Hematopoietic multipotent progenitor cell treated with erythropoietin and hydrocortisone succinate and interleukin-3 and kit ligand, for 8 days (in vitro differentiated cells): ENCODE data around the gene PHF14.

Experiments used
- DNase-seq: peaks from one replicate; pipeline ENCODE4 v3.0.0-alpha.2; 2015

PHF14 gene

DNA sequence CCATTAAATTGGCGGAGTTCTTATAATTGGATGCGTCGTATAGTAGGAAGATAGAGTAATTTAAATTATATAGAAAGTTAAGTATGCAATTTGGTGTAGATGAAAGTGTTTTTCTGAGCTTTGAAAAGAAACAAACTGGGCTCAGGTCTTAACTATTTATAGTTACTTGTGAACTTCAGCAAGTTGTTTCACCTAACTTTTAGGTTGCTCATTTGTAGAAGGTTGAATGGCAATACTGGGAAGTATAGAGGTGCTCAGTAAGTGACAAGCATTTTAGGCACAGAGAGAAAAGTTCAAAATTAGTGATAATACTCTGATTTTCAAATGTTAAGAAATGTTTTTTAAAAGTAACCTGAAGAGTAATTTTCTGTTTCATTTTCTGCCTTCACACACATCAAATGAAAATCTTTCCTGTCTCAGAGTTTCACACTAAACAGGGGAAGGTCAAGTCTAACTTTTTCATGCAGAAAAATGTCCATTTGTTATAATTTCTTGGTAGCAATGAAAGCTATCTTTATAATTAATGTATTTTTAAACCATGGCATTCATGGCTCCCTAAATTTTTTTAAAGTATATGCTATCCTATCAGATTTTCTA, 146.5 kb downstream of the PHF14 start:
- no peak for DNase-seq

DNA sequence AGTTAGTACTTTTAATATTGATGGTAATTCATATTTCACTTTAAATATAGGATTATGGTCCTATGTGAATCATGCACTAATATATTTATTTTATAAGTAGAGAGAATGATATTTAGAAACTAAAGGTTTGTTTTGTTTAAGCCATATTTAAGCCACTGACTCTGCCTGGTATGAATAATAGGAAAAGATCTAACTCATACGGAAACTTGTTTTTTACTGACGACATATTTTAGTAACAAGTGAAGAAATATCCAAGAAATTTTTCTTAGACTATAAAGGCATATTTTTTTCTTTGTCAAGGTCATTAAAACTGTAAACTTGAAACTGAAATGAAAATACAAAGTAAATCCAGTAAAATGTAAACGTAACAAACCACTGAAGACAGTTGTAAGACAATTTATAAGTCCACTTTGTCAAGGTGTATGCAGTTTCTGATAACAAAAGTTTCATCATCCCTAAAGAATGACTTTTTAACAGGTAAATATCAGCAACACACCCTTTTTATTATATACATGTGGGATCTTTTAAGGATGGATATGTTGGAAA, 147.1 kb downstream of the PHF14 start:
- no peak for DNase-seq

DNA sequence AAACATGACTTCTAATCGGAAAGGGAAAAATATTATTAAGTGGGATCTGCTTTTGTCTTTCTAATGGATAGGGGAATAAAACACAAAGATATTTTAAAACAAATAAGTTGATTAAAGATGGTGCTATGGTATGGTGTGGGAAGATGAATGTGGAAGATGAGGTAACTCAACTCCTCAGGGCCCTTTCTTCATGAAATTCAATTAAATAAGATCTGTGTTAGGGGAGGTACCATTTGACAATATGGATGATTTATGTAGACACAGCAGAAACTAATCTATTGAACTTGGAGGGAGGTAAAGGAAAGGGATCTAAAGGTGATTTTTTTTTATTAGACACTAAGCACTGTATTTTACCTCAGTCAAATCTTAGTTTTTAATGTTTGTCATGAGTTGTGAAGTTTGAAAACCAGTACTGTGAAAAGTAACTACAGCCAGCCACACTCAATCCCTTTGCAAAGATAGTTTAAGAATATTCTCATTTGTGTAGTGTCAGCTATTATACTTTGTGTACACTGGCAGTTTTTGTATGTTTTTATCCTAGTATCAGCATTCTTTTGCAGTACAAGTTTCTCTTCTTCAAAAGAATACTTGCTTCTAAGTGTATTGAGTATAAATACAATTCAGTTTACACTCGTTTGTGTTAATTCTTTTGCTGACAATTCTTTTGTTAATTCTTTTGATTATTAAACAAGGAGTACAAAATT, 151.3 kb downstream of the PHF14 start:
- no peak for DNase-seq

DNA sequence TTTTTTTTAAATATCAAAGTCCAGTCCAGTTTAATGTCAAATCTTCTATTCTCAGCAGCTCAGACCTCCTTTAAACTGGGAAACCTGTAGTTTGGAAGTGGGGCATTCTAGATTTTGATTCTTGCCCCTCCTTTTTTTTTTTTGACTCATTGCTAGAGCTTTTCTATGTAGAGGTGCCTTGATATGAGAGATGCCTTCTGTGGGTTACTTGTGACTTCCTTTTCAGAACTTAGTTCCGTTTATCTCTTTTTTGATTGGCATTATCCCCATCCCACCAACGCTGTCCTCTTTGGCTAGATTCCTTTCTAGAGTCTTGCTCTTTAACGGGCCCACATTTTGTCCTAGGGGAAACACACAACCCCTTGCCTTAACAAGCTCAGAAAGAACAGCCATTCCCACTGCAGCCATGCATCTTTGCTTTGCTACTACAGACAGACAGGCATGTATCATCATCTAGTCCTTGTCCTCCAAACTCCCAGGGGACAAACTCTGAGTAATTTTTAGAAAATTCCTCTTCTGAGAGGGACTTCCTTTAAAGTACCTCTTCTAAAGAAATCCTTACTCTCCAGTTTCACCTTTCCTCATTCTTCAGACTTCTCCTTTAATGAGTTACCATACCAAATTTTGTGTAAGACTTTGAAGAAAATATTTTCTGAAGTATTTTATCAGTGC, 153.6 kb downstream of the PHF14 start:
- no peak for DNase-seq

DNA sequence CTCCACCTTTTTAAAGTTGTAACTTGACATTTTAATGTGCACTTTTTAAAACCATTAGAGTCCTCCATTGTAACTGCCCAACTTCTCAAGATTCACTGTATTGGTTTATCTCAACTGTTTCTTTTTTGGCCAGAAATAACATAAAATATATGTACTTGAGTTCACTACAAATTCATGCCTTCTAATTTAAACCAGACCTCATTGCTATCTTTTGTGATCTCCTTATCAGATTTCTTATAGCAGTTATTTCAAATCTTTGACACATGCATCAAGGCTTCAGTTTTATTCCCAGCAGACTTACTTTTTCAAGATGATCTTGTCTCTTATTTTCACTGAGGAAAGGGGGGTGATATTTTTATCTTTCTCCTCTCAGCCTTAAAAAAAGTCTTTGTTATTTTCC, 154.3 kb downstream of the PHF14 start:
- no peak for DNase-seq

DNA sequence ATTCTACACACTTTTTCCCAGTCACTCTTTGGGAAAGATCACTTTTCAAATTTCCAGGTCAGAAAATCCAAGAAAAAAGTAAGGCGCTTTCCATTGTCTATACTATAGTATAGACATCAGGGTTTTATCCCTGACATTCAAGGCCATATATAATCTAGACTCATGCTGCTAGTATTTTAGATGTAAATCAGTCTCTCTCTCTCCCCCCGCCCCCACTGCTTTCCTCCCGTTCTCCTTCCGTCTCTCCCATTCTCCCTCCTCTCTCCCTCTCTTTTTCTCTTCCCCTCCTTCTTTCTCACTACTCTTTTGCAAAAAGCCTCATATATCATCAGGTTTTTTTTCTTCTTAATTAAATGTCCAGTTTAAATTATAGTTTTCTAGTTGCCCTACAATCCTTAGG, 154.8 kb downstream of the PHF14 start:
- no peak for DNase-seq

DNA sequence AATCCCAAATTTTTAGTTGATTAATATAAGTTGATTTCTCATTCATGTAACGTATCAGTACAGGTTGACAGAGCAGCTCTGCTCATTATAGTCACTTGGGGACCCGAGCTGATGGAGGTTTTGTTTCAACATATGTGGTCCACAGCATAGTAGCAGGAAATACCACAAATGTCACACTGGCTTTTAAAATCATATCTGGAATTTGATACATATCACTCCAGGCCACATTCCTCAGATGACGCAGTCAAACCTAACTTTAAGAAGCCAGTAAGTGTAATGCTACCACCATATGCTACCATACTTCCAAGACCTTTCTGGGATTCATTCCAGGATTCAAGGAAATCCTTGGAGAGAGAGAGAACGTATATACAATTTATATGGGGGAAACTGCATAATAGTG, 156.3 kb downstream of the PHF14 start:
- no peak for DNase-seq

DNA sequence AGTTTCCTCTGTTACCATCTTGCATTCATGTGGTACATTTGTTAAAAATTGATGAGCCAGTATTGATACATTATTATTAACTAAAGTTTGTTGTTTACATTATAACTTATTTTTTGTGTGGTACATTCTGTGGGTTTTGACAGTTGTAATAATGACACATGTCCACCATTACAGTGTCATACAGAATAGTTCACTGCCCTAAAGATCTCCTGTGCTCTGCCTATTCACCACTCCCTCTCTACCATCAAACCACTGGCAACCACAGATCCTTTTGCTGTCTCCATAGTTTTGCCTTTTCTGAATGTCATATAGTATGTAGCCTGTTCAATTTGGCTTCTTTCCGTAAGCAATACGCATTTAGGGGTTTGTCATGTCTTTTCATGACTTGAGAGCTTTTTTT, 156.9 kb downstream of the PHF14 start:
- no peak for DNase-seq

DNA sequence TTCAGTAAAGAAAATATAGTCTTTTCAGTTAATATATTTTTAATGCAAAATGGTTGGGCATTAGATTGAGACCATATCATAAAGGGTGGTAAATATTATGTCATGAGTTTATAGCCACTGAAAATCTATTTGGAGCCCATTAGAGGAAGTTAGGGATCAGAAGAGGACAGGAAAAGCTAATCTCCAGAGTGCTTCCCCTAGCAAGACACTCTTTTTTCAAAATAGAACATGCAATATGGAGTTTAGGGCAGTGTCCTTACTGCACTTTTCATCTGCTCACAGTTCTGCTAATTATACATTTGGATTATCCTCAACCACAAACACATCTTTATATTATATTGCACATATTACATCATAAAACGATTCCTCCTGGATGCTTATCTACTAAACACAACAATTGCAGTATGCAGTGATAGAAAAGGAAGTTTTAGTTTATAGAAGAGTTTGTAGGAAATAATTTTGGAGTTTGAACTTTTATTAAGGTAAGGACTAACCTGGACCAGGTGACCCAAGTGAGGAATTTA, 159.8 kb downstream of the PHF14 start:
- no peak for DNase-seq

DNA sequence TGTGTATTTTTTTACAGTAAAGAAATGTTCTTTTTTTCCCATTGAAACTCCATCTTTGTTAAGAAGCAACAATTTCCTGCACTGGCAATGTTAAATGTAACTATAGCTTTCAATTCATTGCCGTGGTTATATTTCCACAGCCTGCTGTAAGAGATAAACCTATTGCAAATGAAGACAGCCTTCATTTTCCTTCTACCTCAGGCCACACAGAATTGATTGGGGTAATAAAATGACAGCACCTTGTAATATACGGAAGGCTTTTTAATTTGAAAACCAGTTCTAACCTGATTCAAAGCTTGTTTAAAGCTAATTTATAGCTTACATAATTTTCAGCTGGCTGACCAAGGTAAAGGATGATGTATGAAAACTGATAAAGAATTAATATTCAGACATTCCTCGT, 161.9 kb downstream of the PHF14 start:
- no peak for DNase-seq

DNA sequence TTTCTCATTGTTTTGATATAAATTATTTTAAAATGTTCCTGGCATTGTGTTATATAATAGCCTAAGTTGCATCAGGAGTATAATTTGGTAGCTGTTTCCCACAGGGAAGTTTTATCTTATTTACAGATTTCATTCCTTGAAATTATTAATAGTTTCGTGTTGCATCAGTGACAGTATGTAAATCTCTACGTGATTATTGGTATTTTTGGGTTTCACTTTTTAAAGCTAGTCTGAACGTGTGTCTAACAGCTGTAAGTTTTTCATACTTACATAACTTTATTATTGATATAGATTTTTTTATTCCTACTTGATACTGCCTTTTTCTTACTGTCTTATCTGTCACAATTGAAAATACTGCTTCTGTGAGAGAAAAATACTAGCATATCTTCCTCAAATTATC, 167.9 kb downstream of the PHF14 start:
- no peak for DNase-seq

DNA sequence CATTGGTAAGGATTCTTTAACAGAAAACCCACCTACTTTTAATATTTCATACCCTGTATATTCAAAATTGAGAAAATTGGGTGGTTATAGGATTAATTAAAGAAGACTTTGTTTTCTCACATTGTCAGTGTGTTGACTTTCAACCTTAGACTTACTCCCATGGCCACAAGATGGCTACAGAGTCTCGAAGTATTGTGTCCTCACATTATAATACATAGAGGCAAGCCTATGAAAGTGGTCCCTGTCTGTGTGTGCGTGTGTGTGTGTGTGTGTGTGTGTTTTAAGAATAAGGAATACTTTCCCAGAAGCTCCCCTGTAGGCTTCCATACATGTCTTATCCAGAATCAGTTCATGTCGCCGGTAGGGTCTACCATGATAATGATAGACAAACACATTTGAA, 180.0 kb downstream of the PHF14 start:
- DNase-seq, result no peak

DNA sequence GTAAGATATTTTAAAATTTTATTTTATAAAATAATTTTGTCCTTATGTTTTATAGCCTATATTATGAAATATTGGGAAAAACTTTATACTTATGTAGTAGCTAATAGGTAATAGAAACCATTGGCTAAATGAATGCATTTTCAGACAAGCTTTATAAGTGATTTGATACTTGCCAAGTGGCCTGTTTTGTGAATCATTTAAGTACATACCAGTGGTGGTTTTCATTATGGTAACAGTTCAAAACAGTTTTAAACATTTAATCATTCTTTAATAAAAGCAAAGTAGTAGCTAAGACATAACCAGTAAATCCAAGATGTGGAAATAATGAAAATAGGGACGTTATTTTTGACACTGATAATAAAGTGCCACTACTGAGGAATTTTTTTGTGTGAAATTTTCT, 182.2 kb downstream of the PHF14 start:
- no peak for DNase-seq

DNA sequence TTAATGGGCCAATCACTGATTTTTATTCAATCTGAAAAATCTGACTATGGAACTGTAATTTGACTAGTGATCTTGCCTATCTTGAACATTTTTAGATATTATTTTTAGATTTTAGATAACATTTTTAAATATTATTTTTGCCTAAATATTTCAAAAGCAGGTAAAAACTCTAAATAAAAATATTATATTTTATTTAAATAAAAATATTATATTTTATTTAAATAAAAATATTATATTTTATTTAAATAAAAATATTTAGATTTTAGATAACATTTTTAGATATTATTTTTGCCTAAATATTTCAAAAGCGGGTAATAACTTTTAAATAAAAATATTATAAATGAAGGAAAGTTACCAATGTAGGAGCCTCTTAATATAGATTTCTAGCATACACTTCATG, 187.8 kb downstream of the PHF14 start:
- no peak for DNase-seq

DNA sequence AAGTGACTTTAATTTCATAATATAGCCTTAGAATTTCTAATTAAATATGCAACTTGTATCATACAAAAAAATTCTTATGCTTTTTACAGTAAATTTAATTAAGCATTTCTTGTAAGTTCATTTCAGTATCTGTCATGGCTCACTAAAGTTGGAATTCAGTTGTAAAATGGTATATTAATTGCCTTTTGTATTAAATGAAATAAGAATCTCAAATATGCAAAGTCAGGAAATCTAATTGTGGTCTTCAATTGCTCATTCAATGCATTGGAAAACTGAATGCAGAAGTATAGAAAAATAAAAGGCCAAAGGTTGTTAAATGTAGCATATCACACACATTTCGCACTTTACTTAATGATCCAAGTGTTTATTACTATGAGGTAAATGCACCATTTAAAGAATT, 189.5 kb downstream of the PHF14 start:
- DNase-seq, result no peak

DNA sequence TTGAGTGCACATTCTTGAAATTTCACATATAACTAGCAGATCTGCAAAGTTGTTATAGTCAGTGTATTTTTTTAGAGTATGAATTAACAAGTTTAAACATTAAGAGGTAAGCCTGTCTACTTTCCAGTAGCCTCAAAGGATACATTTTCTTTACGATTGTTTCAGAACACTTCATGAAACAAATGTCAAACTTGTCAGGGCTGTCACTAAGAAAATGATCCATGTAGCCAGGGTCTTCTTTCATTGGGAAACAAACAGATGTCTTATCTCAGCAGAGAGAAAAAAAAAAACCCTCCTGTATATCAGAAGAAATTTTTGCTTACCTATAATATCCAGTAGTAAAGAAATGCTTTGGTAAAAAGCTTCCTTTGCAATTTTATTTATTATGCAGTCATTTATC, 192.4 kb downstream of the PHF14 start:
- no peak for DNase-seq

DNA sequence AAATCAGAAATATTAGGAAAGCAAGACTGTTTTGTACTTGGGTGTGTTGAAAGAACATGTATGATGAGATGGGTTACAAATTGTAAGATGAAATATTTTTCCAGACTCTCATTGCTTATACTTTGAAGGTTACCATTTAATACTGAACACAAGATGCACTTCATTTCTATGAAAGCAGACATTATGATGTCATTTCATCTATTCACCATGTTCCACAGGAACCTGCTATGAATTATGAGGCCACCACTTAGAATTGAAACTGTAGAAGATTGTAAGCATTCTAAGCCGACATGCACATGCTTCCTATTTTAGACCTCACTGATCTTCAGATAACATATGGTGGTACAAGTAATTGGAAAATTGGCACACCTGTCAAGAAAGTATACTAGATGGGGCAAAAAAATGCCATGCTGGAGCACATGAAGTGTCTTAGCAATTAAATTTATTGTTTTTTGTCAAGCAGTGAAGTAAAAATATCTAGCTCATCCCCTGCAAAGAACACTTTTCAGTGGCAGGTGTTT, 195.0 kb downstream of the PHF14 start:
- no peak for DNase-seq

DNA sequence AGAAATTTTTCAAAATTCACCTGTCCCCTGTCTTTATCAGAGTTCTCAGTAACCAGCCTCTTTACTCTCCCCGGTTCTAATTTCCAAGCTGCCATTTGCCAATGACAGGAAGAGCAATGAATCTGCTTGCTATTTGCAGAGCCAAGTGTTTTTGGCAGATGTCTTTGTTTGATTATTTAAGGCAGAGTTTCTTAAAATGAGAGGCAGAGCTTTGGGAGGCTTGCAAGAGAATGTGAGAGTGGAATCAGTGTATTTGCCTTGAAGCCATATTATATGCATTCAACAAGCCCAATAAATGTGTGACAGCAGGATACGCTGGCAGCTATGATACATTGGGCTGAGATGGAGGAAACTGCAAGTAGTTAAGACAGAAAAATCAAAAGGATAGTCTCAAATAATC, 196.5 kb downstream of the PHF14 start:
- no peak for DNase-seq

DNA sequence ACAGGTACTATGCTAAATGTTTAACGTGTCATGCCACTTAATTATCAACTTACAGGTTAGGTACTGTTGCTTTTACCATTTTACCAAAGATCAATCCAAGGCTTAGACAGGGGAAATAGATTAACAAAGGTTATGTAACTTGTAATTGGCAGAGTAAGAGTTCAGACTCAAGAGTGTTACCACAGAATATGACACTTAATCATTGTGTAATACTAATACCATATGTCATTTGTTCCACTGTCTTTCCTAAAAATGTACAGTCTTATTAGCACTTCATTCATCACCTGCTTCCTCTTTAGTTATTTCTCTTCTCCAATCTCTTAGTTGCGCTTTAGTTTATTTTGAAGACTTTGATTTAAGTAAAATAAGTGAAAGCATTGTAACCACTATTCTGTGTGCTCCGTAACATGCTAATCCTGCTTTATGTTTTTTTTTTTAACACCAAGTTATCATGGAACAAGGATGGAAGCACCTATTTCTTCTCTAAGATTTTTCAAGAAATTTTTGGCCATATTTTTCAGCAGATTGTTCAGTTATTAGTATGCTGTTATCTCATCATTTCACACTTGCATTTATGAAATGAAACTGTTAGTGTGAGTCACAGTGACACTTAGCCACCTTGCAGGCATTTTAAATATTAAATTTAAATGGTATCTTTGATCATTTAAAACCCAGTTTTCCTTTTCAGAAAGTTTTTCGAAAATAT, 197.3 kb downstream of the PHF14 start:
- DNase-seq, result no peak

DNA sequence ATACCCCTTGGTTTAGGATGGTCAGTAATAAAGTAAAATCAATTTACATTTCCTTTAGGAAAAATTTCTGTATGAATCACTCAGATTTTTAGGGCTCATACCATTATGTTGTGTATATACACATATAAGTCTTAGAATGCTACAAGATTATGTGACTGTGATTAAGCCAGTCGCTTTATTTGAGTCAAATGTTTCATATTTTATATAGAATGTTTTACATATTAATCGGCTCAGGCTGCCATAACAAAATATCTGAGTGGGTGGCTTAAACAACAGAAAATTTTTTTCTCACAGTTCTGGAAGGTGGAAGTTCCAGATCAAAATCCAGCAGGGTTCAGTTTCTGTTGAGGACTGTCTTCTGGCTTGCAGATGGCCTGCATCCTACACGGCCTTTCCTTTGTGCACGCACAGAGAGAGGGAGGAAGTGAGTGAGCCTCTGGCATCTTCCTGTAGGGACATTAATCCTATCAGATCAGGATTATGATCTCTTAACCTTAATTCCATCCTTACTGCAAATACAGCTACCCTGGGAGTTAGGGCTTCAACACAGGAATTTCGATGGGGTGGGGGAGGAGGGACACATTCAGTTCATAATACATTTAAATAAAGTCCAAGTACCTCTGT, 198.0 kb downstream of the PHF14 start:
- no peak for DNase-seq

DNA sequence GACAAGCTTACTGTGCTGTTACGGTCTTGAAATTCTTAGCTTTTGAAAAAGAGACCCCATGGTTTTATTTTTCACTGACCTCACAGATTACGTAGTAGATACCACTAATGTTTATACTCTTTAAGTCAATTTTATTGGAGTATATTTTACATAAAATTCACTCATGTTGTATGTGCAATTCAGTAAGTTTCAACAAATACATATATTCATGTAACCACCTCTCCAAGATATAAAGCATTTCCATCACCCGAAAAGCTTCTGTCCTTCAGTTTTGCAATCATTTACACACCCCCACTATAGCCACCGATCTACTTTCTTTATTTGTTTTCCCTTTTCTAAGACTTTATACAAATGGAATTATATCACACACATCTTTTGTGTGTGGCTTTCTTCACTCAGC, 199.2 kb downstream of the PHF14 start:
- no peak for DNase-seq

DNA sequence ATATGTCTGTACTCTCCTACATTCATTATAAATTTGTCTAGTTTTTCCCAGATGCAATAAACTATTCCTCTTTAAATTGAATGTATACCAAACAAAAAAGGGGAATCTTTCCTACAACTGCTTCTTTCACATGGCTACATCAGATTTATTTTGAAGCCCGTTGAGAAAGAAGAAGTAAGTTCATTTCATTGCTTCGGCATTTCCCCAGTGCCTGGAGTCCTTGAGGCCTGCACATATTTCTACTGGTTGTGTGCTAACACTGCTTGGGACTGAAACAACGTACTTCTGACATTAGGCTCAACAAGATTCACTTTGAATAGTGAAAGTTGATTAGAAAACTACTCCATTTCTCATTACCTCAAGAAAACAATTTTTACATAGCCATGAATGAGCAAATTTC, 201.7 kb downstream of the PHF14 start:
- no peak for DNase-seq

DNA sequence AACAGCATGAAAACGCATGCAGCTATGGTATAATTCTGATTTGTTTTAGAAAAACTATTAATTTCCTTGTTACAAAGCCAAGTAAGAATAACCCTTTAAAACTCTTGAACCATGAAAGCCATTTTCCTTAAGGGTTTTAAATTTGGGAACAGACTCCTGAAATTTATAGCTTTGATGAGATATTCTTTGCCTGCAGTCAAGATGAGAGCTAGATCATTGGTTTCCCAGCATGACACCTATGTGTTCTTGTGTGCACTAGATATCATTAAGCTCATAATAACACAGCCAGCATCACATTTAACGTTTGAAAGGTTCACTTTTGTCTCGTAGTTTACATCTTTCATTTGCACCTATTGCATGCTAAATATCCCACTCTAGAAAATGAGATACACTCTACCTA, 202.2 kb downstream of the PHF14 start:
- no peak for DNase-seq
